GM12872 (cell line): Measurements from ENCODE around the gene GPR141.

Source experiments
- TF ChIP-seq, protein P1 (sequence below): IDR thresholded peaks from 3 replicates; pipeline ENCODE4 v1.5.1; 2011; ENCODE audit warnings: low read depth, mild to moderate bottlenecking, low read length, moderate library complexity; ENCODE audit not compliant: insufficient read depth

The GPR141 gene

DNA sequence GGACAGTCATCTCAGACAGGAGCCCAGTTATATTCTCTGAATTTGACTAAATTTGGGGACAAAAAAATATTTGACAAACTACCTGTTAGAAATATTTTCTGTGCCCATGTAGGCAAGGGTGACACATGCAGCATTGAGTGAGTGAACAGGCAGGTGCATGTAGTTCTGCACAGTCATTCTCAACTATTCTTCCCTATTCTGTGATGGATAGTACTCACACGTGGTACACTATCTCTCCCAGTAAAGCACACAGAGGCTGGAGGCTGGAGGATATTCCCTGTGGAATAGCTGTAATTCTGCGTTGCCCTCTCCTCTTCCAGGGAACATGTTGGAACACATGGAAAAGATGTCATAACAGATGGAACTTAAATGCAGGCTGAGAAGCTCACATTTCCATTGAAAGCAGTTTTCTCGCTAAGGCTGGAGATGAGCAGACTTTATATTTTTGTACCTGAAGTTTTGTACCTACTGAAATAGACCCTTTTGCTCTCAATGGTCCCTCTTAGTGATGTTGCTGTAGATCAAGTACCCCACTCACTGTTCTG is 75.0 kb downstream of the GPR141 start:
- TF ChIP-seq, protein P1, sequence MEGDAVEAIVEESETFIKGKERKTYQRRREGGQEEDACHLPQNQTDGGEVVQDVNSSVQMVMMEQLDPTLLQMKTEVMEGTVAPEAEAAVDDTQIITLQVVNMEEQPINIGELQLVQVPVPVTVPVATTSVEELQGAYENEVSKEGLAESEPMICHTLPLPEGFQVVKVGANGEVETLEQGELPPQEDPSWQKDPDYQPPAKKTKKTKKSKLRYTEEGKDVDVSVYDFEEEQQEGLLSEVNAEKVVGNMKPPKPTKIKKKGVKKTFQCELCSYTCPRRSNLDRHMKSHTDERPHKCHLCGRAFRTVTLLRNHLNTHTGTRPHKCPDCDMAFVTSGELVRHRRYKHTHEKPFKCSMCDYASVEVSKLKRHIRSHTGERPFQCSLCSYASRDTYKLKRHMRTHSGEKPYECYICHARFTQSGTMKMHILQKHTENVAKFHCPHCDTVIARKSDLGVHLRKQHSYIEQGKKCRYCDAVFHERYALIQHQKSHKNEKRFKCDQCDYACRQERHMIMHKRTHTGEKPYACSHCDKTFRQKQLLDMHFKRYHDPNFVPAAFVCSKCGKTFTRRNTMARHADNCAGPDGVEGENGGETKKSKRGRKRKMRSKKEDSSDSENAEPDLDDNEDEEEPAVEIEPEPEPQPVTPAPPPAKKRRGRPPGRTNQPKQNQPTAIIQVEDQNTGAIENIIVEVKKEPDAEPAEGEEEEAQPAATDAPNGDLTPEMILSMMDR, result no peak

DNA sequence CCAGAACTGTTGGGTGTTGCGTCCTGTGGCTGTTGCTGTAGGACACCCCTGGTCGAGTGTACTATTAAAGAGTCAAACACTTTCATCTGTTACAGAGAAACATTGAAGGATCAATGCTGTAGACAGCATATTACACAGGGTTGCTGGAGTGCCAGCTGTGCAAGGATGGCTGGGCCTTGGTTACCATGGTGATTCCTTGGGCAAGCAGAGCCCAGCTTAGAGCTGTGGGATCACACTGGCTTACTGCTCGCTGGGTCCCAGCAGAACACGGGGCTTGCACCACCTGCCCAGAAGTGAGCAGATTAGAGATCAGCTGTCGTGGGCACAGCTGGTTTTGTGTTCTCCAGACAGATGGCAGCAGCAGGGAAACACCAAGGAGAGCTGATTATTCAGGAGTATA is 76.0 kb downstream of the GPR141 start:
- TF ChIP-seq, protein P1, result no peak

DNA sequence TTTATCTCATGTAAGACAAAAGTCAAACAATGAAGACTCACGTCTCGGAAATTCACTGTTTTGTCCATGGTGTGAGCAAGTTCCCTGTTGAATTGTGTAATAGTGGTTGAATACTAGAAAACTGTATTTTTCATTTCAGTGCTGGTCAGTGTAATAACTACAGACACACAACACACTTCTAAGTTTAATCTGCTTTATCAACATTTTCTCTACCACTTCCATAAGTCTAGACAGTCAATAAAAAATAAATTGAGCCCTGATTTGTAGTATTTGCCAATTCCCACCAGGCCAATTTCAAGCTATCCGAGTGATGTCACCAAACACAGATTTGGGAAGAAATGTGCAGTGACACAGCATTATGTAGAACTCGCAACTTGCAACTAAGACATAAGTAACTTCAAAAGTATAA is 81.9 kb downstream of the GPR141 start:
- TF ChIP-seq, protein P1, result no peak

- TF ChIP-seq, protein P1, result no peak
Observed at GRCh38 chr7:37765872-37766525, 82.4 kb downstream of the GPR141 start.

- TF ChIP-seq, protein P1, result no peak
Observed at GRCh38 chr7:37768611-37769010, 85.0 kb downstream of the GPR141 start.

- TF ChIP-seq, protein P1, result no peak
Observed at GRCh38 chr7:37769291-37769690, 85.7 kb downstream of the GPR141 start.

GRCh38 chr7:37769726-37770125 is 86.2 kb downstream of the GPR141 start:
- TF ChIP-seq, protein P1, result no peak
